AG09309 (cell line): Measurements from ENCODE around the gene RNF4.

ENCODE experiments used
- DNase-seq: peaks from one replicate; pipeline ENCODE4 v3.0.0-alpha.2; 2010; ENCODE audit warnings: low read depth
- H3K4me3 ChIP-seq: 2 replicates; pipeline ENCODE4 v1.5.1; 2011; ENCODE audit warnings: mild to moderate bottlenecking, low read depth, low read length, moderate library complexity; ENCODE audit not compliant: control insufficient read depth
- TF ChIP-seq, protein P1 (sequence below): IDR thresholded peaks from 2 replicates; pipeline ENCODE4 v1.5.1; 2011; ENCODE audit warnings: mild to moderate bottlenecking, low read depth, low read length, inconsistent platforms; ENCODE audit not compliant: insufficient read depth, control insufficient read depth; ENCODE audit errors: missing control alignments

The RNF4 gene

DNA sequence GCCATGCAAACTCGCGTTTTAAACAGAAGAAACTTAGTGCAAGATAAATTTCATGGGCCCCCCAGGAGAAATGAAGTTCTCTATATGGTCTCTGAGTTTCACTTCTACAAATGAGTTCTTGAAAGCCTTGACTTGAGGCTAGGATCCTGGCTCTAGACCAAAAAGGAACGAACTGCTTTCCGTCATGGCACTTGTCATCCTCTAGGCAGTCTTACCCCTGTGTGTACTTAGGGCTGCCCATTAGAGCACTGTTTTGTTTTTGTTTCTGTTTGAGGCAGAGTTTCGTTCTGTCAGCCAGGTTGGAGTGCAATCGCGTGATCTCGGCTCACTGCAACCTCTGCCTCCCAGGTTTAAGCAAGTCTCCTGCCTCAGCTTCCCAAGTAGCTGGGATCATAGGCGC, 29.0 kb downstream of the RNF4 start:
- no peak for DNase-seq
- no peak overlapping the region for H3K4me3 ChIP-seq
- TF ChIP-seq, protein P1, sequence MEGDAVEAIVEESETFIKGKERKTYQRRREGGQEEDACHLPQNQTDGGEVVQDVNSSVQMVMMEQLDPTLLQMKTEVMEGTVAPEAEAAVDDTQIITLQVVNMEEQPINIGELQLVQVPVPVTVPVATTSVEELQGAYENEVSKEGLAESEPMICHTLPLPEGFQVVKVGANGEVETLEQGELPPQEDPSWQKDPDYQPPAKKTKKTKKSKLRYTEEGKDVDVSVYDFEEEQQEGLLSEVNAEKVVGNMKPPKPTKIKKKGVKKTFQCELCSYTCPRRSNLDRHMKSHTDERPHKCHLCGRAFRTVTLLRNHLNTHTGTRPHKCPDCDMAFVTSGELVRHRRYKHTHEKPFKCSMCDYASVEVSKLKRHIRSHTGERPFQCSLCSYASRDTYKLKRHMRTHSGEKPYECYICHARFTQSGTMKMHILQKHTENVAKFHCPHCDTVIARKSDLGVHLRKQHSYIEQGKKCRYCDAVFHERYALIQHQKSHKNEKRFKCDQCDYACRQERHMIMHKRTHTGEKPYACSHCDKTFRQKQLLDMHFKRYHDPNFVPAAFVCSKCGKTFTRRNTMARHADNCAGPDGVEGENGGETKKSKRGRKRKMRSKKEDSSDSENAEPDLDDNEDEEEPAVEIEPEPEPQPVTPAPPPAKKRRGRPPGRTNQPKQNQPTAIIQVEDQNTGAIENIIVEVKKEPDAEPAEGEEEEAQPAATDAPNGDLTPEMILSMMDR: no peak

DNA sequence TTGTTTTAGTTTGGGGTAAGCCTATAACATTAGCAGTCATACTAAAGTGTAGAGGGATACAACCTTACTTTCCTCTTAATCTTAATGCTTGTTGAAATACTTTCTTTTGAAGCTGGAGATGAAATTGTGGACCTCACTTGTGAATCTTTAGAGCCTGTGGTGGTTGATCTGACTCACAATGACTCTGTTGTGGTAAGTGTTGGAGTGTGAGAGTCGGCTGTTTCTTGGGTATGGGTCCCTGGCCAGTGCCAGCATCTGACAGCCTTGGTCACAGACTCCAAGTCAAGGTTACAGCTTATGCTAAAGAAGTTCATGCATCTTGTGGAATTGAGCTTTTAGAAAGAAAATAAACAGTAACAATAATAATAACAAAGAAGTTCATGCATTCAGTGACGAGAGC, 31.6 kb downstream of the RNF4 start:
- no peak overlapping the region for H3K4me3 ChIP-seq
- no peak for DNase-seq
- TF ChIP-seq, protein P1: no peak

DNA sequence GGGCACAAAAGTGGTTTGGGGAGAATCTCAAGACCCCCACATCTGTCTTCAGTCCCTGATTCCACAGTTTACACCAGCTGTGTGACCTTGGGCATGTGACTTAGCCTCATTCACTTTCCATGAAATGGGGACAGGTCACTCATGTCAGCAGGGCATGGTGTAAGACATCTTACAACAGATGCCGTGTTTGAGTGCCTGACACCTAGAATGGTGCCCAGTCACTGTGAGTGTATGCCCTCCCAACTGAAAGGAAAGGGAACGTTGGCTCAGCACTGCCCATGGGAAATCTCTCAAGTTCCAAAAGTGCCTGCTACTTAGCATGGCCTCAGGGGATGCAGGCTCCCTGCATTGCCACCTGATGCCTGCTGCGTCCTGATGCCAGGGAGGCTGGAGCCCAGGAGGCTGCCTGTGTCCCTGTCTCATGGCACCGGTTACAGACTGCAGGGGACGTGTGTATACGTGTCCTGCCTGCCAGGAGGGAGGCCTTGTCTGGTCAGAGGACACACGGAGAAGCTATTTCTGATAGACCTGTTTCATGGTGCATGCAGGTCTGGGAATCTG, 32.2 kb downstream of the RNF4 start:
- TF ChIP-seq, protein P1: no peak
- no peak for DNase-seq
- H3K4me3 ChIP-seq: no peak overlapping the region

DNA sequence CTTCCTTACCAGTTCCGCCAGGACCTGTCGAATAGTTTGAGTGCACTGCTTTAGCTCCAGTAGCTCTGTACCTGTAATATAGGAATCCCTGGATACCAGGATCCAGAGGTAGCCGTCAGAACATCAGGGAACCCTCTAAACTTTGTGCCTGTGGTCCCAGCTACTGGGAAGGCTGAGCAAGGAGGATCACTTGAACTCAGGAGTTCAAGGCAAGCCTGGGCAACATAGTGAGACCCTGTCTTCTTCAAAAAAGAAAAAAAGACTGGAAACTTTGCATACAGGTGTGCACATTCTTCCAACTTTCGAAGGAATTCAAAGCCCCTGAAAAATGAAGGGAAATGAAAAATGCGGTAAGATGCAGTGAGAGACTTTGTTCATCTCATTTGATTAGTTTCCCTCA, 34.9 kb downstream of the RNF4 start:
- TF ChIP-seq, protein P1: no peak
- H3K4me3 ChIP-seq: no peak overlapping the region
- DNase-seq: no peak

DNA sequence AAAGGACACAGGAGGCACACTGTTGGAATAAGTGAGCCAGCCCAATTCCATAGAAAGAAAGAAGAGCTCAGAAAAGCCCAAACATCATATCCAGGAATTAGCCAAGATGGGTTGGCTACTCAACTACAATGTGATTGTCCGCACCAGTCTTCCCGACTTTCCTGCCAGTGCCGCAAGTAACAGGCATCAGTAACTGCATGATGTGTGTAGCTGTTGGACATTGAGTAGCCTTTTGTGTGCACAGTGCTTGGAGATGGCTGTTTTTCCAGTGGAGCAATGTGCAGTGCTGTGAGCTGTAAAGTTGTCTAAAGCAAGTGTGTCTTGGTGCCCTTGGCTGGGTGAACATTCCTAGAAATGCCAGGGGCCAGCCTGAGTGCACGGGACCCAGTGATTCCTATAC, 38.4 kb downstream of the RNF4 start:
- no peak for DNase-seq
- TF ChIP-seq, protein P1: no peak
- H3K4me3 ChIP-seq: no peak overlapping the region

DNA sequence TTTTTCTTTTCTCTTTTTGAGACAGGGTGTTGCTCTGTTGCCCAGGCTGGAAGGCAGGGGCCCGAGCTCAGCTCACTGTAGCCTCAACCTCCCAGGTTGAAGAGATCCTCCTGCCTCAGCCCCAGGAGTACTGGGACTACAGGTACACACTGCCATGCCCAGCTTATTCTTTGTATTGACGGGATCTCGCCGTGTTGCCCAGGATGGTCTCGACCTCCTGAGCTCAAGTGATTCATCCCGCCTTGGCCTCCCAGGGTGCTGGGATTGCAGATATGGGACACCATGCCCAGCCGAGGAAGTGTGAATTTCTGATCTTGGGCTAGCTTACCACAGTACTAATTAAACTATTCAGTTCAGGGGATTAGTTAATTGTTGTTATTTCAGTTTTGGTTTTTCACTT, 38.9 kb downstream of the RNF4 start:
- no peak for DNase-seq
- TF ChIP-seq, protein P1: no peak
- no peak overlapping the region for H3K4me3 ChIP-seq
